ENCODE data around the gene PCNX2.

DNA sequence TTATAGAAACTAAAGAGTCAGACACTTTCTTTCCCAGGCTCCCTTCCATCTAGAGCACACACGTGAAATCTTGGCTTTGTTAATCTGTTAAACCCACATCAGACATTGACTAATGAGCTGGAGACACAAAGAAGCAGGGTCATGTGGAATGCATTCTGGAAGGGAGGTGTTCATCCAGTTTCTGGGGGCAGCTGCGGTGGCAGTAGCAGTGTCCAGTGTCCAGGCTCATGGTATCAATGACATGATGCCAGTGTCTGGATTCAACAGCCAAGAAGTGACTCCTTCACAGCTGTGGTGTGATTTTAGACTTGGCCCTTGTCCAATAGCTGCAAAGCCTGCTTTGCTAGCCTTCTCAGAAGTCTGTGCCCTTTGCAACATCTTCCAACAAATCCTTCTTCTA is 249.9 kb downstream of the PCNX2 start:
- TF ChIP-seq EZH2 (IDR thresholded peaks at IDR 0.05; ENCODE audit: low read length, missing control alignments) (no peak), CTCF (conservative IDR thresholded peaks at IDR 0.05 in 1 of 2, IDR thresholded peaks at IDR 0.05 in 1 of 2; ENCODE audit: low read depth in 1 of 2, low read length in 2 of 2) (no peak)
